Loucy (cell line): ENCODE results near the gene ETFA.

Experiments used
- H2AFZ ChIP-seq: fragments of 200-600 bp; sonication (generic); 2 replicates; pipeline ENCODE4 v1.6.0; 2016; ENCODE audit warnings: antibody characterized with exemption, mild to moderate bottlenecking, low read length, moderate library complexity
- H3F3A ChIP-seq: fragments of 200-600 bp; 2 replicates; pipeline ENCODE4 v1.6.0; 2016; ENCODE audit warnings: antibody characterized with exemption, low read depth, mild to moderate bottlenecking
- H3K27me3 ChIP-seq: fragments of 200-600 bp; sonication (generic); 2 replicates; pipeline ENCODE4 v1.6.1; 2014; ENCODE audit warnings: low read length, mild to moderate bottlenecking; ENCODE audit not compliant: insufficient read depth, poor library complexity, severe bottlenecking
- H3K36me3 ChIP-seq: fragments of 200-600 bp; sonication (generic); 2 replicates; pipeline ENCODE4 v1.6.1; 2016; ENCODE audit warnings: low read length; ENCODE audit not compliant: insufficient read depth
- H3K4me1 ChIP-seq: fragments of 200-600 bp; sonication (generic); 2 replicates; pipeline ENCODE4 v1.5.1; 2014; ENCODE audit warnings: low read length, mild to moderate bottlenecking; ENCODE audit not compliant: insufficient read depth, poor library complexity, severe bottlenecking
- H3K4me2 ChIP-seq: fragments of 200-600 bp; sonication (generic); 2 replicates; pipeline ENCODE4 v1.6.0; 2014; ENCODE audit warnings: antibody characterized with exemption, low read length, low read depth, mild to moderate bottlenecking; ENCODE audit not compliant: poor library complexity, severe bottlenecking
- H3K4me3 ChIP-seq: fragments of 200-600 bp; sonication (generic); 2 replicates; pipeline ENCODE4 v1.5.1; 2014; ENCODE audit warnings: low read length, mild to moderate bottlenecking, mixed read lengths; ENCODE audit not compliant: poor library complexity, severe bottlenecking
- H3K79me2 ChIP-seq: fragments of 200-600 bp; sonication (generic); 2 replicates; pipeline ENCODE4 v1.6.1; 2014; ENCODE audit warnings: low read length; ENCODE audit not compliant: insufficient read depth
- H3K9ac ChIP-seq: fragments of 200-600 bp; sonication (generic); 2 replicates; pipeline ENCODE4 v1.6.0; 2014; ENCODE audit warnings: mild to moderate bottlenecking, low read depth, low read length, moderate library complexity; ENCODE audit not compliant: poor library complexity, severe bottlenecking
- H3K9me2 ChIP-seq: fragments of 200-600 bp; sonication (generic); replicated peaks from 2 replicates; pipeline ENCODE4 v1.6.1; 2016; ENCODE audit warnings: low read depth, low read length, mixed read lengths
- H3K9me3 ChIP-seq: fragments of 200-600 bp; sonication (generic); 2 replicates; pipeline ENCODE4 v1.6.1; 2014; ENCODE audit warnings: mild to moderate bottlenecking, antibody characterized with exemption, low read length, low read depth; ENCODE audit not compliant: insufficient read depth
- H4K20me1 ChIP-seq: fragments of 200-600 bp; sonication (generic); 2 replicates; pipeline ENCODE4 v1.6.0; 2014; ENCODE audit warnings: antibody characterized with exemption, low read length, mild to moderate bottlenecking; ENCODE audit not compliant: insufficient read depth, poor library complexity, severe bottlenecking
- EZH2phosphoT487 ChIP-seq: fragments of 200-600 bp; IDR thresholded peaks from 2 replicates; pipeline ENCODE4 v1.6.1; 2018; ENCODE audit warnings: antibody characterized with exemption, mild to moderate bottlenecking, moderate library complexity, borderline replicate concordance
- TF ChIP-seq, protein P1 (sequence below): fragments of 200-600 bp; sonication (generic); conservative IDR thresholded peaks from 2 replicates; pipeline ENCODE4 v1.5.1; 2014; ENCODE audit warnings: mild to moderate bottlenecking, antibody characterized with exemption, low read length

The ETFA gene

DNA sequence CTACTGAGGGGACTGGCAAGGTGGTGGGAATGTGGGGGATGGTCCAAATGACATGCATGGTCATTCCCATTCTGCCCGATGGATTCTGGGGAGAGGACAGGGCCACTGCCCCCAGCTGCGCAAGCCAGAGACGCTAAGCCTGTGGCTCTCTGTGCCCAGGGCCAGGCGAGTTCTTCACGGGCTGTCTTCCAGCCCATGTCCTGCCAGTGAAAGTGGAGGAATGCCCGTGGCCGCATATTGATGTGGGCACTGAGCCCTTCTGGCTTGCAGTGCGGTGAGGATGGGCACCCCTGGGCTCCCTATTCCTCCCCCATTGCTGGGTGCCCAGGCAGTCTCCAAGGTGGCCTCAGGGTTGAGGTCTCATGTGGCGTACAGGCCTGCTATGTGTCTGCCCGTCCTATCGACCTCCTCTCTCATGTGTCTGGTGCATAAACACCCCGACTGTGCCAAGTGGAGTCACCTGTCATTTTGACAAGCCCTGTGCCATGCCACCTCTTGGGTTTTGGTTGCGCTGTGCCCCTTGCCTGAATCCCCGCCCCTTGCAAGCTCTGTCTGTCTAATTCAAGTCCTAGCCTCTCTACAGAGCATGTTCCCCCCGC, 134.7 kb downstream of the ETFA start:
- no peaks in the 10 kb centered on the region for H3K36me3 ChIP-seq

DNA sequence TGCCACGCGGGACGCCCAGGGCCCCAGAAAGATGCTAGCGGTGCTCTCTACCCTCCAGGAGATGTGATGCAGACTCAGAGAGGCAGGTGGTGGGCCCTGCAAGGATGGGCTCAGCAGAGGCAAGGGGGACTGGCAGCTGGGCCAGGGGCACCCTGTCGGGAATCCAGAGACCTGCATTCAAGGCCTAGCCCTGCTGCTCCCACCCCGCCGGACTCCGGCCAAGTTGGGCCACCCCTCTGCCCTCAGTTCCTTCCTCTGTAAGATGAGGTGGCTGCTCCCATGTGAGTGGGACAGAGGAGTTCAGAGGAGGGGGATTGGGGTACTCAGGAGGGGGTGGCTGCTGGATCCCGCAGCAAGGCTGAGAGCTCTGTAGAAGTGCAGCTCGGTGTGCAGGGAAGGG, 135.2 kb downstream of the ETFA start:
- Histone ChIP-seq H3K4me2 (no peak overlapping the region), H3K27me3 (no peaks in the 10 kb centered on the region), H3K4me3 (no peak overlapping the region)

More for the DNA sequence above, 134.7 kb downstream of the ETFA start:
- no peaks in the 10 kb centered on the region for H3K9me3 ChIP-seq
- H3K4me3 ChIP-seq = no peak overlapping the region
- no peak overlapping the region for H3K9ac ChIP-seq
- H3K4me2 ChIP-seq = no peak overlapping the region
- H3K4me1 ChIP-seq = no peaks in the 10 kb centered on the region
- no peak overlapping the region for H2AFZ ChIP-seq
- no peaks in the 10 kb centered on the region for H3K9me2 ChIP-seq
- no peaks in the 10 kb centered on the region for H4K20me1 ChIP-seq
- TF ChIP-seq EZH2phosphoT487 = no peak
- no peaks in the 10 kb centered on the region for H3F3A ChIP-seq
- no peaks in the 10 kb centered on the region for H3K27me3 ChIP-seq
- H3K79me2 ChIP-seq = no peaks in the 10 kb centered on the region

DNA sequence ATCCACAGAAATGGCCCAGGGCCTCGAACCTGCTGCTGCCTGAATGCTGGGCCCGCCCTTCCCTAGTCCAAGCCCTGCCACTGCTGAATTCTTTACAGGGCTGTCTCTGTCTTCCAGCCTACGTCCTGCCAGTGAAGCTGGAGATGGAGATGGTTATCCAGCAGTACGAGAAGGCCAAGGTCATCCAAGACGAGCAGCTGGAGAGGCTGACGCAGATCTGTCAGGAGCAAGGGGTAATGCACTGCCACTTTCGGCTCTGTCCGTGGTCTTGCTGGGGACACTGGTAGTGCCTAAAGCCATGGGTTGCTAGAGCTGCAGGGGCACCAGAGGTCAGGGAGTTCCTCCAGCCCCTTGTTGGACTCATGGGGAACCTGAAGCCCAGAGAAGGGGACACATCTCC, 135.8 kb downstream of the ETFA start:
- no peaks in the 10 kb centered on the region for H3K79me2 ChIP-seq
- H3K27me3 ChIP-seq = no peaks in the 10 kb centered on the region
- no peak overlapping the region for H3K4me3 ChIP-seq
- H3K9me2 ChIP-seq = no peaks in the 10 kb centered on the region
- H2AFZ ChIP-seq = no peak overlapping the region
- H3K4me1 ChIP-seq = no peaks in the 10 kb centered on the region
- H3F3A ChIP-seq = no peaks in the 10 kb centered on the region
- no peak overlapping the region for H3K4me2 ChIP-seq
- H4K20me1 ChIP-seq = no peaks in the 10 kb centered on the region
- H3K36me3 ChIP-seq = no peaks in the 10 kb centered on the region
- H3K9me3 ChIP-seq = no peaks in the 10 kb centered on the region
- no peak for TF ChIP-seq EZH2phosphoT487
- TF ChIP-seq, protein P1, sequence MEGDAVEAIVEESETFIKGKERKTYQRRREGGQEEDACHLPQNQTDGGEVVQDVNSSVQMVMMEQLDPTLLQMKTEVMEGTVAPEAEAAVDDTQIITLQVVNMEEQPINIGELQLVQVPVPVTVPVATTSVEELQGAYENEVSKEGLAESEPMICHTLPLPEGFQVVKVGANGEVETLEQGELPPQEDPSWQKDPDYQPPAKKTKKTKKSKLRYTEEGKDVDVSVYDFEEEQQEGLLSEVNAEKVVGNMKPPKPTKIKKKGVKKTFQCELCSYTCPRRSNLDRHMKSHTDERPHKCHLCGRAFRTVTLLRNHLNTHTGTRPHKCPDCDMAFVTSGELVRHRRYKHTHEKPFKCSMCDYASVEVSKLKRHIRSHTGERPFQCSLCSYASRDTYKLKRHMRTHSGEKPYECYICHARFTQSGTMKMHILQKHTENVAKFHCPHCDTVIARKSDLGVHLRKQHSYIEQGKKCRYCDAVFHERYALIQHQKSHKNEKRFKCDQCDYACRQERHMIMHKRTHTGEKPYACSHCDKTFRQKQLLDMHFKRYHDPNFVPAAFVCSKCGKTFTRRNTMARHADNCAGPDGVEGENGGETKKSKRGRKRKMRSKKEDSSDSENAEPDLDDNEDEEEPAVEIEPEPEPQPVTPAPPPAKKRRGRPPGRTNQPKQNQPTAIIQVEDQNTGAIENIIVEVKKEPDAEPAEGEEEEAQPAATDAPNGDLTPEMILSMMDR = no peak
- no peak overlapping the region for H3K9ac ChIP-seq

More for the DNA sequence above, 135.2 kb downstream of the ETFA start:
- Histone ChIP-seq H3K4me1 (no peaks in the 10 kb centered on the region), H3K9ac (no peak overlapping the region), H3K9me3 (no peaks in the 10 kb centered on the region), H3K9me2 (no peaks in the 10 kb centered on the region), H3K36me3 (no peaks in the 10 kb centered on the region), H3K79me2 (no peaks in the 10 kb centered on the region), H2AFZ (no peak overlapping the region), H4K20me1 (no peaks in the 10 kb centered on the region), H3F3A (no peaks in the 10 kb centered on the region)
- TF ChIP-seq EZH2phosphoT487 = no peak
- TF ChIP-seq, protein P1 = no peak

DNA sequence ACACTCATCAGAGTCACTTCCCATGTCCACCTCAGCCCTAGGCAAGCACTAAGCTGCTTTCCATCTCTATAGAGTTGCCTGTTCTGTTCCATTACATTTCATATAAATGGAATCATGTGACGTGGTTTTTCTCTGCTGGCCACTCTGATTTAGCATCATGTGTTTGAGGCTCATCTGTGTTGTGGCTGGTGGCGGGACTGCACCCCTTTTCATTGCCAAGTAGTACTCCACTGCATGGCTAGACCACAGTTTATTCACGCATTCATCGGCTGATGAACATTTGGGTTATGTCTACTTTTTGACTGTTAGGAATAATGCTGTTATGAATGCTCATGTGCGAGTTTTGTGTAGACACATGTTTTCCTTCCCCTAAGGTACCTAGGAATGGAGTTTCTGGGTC, 136.6 kb downstream of the ETFA start:
- Histone ChIP-seq H4K20me1 (no peaks in the 10 kb centered on the region), H3K36me3 (no peaks in the 10 kb centered on the region)
- TF ChIP-seq EZH2phosphoT487 = no peak
- TF ChIP-seq, protein P1 = no peak

More for the DNA sequence above, 136.6 kb downstream of the ETFA start:
- Histone ChIP-seq H3K9me3 (no peaks in the 10 kb centered on the region), H3K4me1 (no peaks in the 10 kb centered on the region), H3K4me3 (no peak overlapping the region), H3K79me2 (no peaks in the 10 kb centered on the region), H3F3A (no peaks in the 10 kb centered on the region), H2AFZ (no peak overlapping the region), H3K9me2 (no peaks in the 10 kb centered on the region), H3K27me3 (no peaks in the 10 kb centered on the region), H3K9ac (no peak overlapping the region), H3K4me2 (no peak overlapping the region)
